ENCODE data around the gene DYRK4.

Gene DYRK4

DNA sequence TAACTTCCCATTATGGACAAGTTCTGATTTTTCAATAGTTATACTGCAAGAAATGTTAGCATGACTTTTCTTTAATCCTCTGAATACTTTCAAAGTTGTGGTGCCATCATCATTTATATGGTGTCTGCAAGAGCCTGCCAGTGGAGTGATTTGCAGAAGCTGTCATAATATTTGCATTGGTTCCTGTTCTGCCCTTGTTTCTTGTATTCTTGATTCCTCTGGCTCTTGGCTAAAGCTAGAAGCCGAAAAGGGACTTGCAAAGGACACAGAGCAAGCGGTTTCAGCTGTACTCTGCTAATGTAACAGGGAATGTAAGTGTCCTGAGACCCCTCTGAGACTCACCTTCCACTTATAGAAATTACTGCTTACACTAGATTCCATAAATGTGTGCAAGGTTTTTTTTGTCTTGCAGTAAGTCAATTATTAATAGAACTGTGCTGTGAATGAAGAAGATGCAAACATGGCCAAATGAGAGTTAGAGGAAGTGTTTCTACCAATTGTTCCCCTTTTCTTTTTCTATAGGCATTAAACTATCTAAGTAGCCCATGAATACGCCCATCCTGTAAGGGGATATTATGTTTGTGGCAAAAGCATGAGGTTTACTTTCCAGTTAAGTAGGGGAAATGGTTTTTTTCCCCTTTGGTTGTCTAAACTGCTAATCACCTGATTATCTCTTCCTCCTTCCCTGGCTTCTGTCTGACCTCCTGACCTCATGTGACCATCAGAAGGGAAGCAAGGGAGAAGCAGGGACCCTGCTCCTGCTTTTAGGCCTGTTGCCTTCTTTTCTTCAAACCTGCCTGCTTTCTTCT lies 5.3 kb downstream of the DYRK4 start:
- Histone ChIP-seq H3K4me1 (ENCODE audit: control insufficient read depth in 1 of 2, insufficient read depth in 2 of 2, low read length in 2 of 2) (peaks cover 0 to 7% of the 10 kb centered on the region in 2 donors), H3K36me3 (ENCODE audit: control insufficient read depth in 1 of 2, insufficient read depth in 2 of 2, low read length in 2 of 2) (no peaks in the 10 kb centered on the region), H3K9me3 (ENCODE audit: control insufficient read depth in 1 of 2, low read length in 2 of 2) (no peaks in the 10 kb centered on the region), H3K27me3 (ENCODE audit: low read depth, low read length) (no peaks in the 10 kb centered on the region), H3K27ac (ENCODE audit: low read length) (no peak overlapping the region), H3K4me3 (ENCODE audit: low read depth in 1 of 2, low read length in 2 of 2) (no peak overlapping the region)

DNA sequence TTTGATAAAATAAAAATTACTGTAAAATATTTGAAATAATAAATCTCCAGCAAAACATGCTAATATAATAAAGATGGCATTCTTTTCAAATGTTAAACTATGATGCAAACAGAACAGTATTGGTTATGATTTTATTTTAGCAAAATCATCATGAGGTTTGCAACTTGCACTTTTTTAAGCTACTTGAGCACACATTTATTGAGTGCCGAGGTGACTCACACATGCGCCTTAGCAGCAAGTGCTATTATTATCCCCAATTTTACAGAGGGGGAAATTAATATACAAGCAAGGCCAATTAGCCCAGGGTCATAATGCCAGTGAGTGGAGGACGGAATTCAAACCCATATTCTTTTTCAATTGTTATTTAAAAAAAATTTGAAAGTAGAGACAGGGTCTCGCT lies 7.3 kb downstream of the DYRK4 start:
- Histone ChIP-seq H3K4me3 (ENCODE audit: low read depth in 1 of 2, low read length in 2 of 2) (no peak overlapping the region), H3K36me3 (ENCODE audit: control insufficient read depth in 1 of 2, insufficient read depth in 2 of 2, low read length in 2 of 2) (no peaks in the 10 kb centered on the region), H3K9me3 (ENCODE audit: control insufficient read depth in 1 of 2, low read length in 2 of 2) (no peaks in the 10 kb centered on the region), H3K27me3 (ENCODE audit: low read depth, low read length) (no peaks in the 10 kb centered on the region), H3K27ac (ENCODE audit: low read length) (no peak overlapping the region), H3K4me1 (ENCODE audit: control insufficient read depth in 1 of 2, insufficient read depth in 2 of 2, low read length in 2 of 2) (no peaks in the 10 kb centered on the region)

- no peak overlapping the region for H3K4me3 ChIP-seq (ENCODE audit: low read depth in 1 of 2, low read length in 2 of 2)
- no peaks in the 10 kb centered on the region for H3K36me3 ChIP-seq (ENCODE audit: control insufficient read depth in 1 of 2, insufficient read depth in 2 of 2, low read length in 2 of 2)
- H3K27me3 ChIP-seq (ENCODE audit: low read depth, low read length), result no peaks in the 10 kb centered on the region
- H3K27ac ChIP-seq (ENCODE audit: low read length), result no peak overlapping the region
- no peaks in the 10 kb centered on the region for H3K4me1 ChIP-seq (ENCODE audit: control insufficient read depth in 1 of 2, insufficient read depth in 2 of 2, low read length in 2 of 2)
- H3K9me3 ChIP-seq (ENCODE audit: control insufficient read depth in 1 of 2, low read length in 2 of 2), result no peaks in the 10 kb centered on the region
Observed at GRCh38 chr12:4572680-4573079, 10.7 kb downstream of the DYRK4 start.

DNA sequence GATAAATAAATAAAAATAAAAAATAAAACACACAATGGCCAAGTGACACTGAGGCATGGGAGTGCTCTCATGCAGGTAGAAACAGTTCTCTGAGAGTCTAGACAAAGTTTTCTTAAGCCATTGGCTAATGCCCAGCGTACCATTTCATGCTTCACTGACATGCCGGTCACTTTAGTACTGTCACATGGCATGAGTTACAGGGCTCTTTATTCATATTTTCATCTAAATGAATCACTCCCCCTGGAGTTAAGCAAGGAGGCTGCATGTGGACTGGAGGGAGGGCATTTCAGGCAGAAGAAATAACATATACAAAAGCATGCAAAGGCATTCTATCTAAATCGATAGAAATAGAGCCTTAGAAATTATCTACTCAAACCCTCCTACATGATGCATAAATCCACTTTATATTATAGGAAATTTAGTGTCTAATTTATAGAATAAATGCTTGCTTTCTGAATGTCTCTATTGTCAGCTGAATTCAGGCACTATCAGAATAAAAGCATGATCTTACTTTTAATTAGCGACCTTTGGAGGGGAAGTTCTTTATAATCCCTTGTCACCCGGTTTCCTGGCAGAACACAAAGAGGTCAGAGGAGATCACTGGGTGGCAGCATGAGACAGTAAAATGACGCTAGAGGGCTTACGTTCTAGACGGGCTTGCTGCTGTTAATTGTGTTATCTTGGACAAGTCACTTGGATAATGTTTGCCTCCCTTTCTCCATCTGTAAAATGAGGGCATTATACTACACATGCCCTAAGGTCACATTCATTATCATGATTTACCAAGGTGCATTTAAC lies 17.5 kb downstream of the DYRK4 start:
- Histone ChIP-seq H3K4me1 (ENCODE audit: control insufficient read depth in 1 of 2, insufficient read depth in 2 of 2, low read length in 2 of 2) (no peaks in the 10 kb centered on the region), H3K36me3 (ENCODE audit: control insufficient read depth in 1 of 2, insufficient read depth in 2 of 2, low read length in 2 of 2) (no peaks in the 10 kb centered on the region), H3K9me3 (ENCODE audit: control insufficient read depth in 1 of 2, low read length in 2 of 2) (no peaks in the 10 kb centered on the region), H3K4me3 (ENCODE audit: low read depth in 1 of 2, low read length in 2 of 2) (no peak overlapping the region), H3K27ac (ENCODE audit: low read length) (no peak overlapping the region), H3K27me3 (ENCODE audit: low read depth, low read length) (no peaks in the 10 kb centered on the region)

- Histone ChIP-seq H3K27ac (ENCODE audit: low read length) (no peak overlapping the region), H3K36me3 (ENCODE audit: control insufficient read depth in 1 of 2, insufficient read depth in 2 of 2, low read length in 2 of 2) (no peaks in the 10 kb centered on the region), H3K4me1 (ENCODE audit: control insufficient read depth in 1 of 2, insufficient read depth in 2 of 2, low read length in 2 of 2) (no peaks in the 10 kb centered on the region), H3K9me3 (ENCODE audit: control insufficient read depth in 1 of 2, low read length in 2 of 2) (no peaks in the 10 kb centered on the region), H3K4me3 (ENCODE audit: low read depth in 1 of 2, low read length in 2 of 2) (no peak overlapping the region), H3K27me3 (ENCODE audit: low read depth, low read length) (no peaks in the 10 kb centered on the region)
Observed at GRCh38 chr12:4580281-4580688, 18.3 kb downstream of the DYRK4 start.

GRCh38 chr12:4584281-4584680 lies 22.3 kb downstream of the DYRK4 start:
- Histone ChIP-seq H3K36me3 (ENCODE audit: control insufficient read depth in 1 of 2, insufficient read depth in 2 of 2, low read length in 2 of 2) (no peaks in the 10 kb centered on the region), H3K4me3 (ENCODE audit: low read depth in 1 of 2, low read length in 2 of 2) (no peak overlapping the region), H3K4me1 (ENCODE audit: control insufficient read depth in 1 of 2, insufficient read depth in 2 of 2, low read length in 2 of 2) (no peaks in the 10 kb centered on the region), H3K9me3 (ENCODE audit: control insufficient read depth in 1 of 2, low read length in 2 of 2) (no peaks in the 10 kb centered on the region), H3K27me3 (ENCODE audit: low read depth, low read length) (no peaks in the 10 kb centered on the region), H3K27ac (ENCODE audit: low read length) (no peak overlapping the region)

GRCh38 chr12:4584896-4585295 lies 22.9 kb downstream of the DYRK4 start:
- H3K4me3 ChIP-seq (ENCODE audit: low read depth in 1 of 2, low read length in 2 of 2), result no peak overlapping the region
- no peaks in the 10 kb centered on the region for H3K9me3 ChIP-seq (ENCODE audit: control insufficient read depth in 1 of 2, low read length in 2 of 2)
- no peak overlapping the region for H3K27ac ChIP-seq (ENCODE audit: low read length)
- no peaks in the 10 kb centered on the region for H3K36me3 ChIP-seq (ENCODE audit: control insufficient read depth in 1 of 2, insufficient read depth in 2 of 2, low read length in 2 of 2)
- H3K4me1 ChIP-seq (ENCODE audit: control insufficient read depth in 1 of 2, insufficient read depth in 2 of 2, low read length in 2 of 2), result no peaks in the 10 kb centered on the region
- no peaks in the 10 kb centered on the region for H3K27me3 ChIP-seq (ENCODE audit: low read depth, low read length)

GRCh38 chr12:4586500-4586899 lies 24.5 kb downstream of the DYRK4 start:
- Histone ChIP-seq H3K27ac (ENCODE audit: low read length) (no peak overlapping the region), H3K9me3 (ENCODE audit: control insufficient read depth in 1 of 2, low read length in 2 of 2) (no peaks in the 10 kb centered on the region), H3K36me3 (ENCODE audit: control insufficient read depth in 1 of 2, insufficient read depth in 2 of 2, low read length in 2 of 2) (no peaks in the 10 kb centered on the region), H3K27me3 (ENCODE audit: low read depth, low read length) (no peaks in the 10 kb centered on the region), H3K4me3 (ENCODE audit: low read depth in 1 of 2, low read length in 2 of 2) (no peak overlapping the region), H3K4me1 (ENCODE audit: control insufficient read depth in 1 of 2, insufficient read depth in 2 of 2, low read length in 2 of 2) (no peaks in the 10 kb centered on the region)

DNA sequence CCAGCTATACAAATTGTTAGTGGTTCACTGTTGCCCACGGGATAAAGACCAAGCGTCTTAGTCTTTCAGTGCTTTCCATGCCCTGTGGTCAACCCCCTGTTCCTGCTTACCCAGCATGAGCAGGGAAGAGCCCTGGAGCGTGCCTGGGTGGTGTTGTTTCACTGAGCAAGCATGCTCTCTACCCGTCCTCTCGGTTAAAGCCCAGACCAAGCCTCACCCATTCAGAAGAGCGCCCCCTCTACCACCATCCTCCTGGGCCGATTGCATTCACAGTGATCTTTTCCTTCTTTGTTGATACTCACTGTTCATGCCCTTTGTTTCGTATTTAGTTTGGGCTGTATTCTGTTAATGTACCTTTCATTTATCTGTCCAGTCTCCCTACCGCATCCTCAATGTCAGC lies 25.1 kb downstream of the DYRK4 start:
- no peak overlapping the region for H3K27ac ChIP-seq (ENCODE audit: low read length)
- no peak overlapping the region for H3K4me3 ChIP-seq (ENCODE audit: low read depth in 1 of 2, low read length in 2 of 2)
- no peaks in the 10 kb centered on the region for H3K4me1 ChIP-seq (ENCODE audit: control insufficient read depth in 1 of 2, insufficient read depth in 2 of 2, low read length in 2 of 2)
- no peaks in the 10 kb centered on the region for H3K9me3 ChIP-seq (ENCODE audit: control insufficient read depth in 1 of 2, low read length in 2 of 2)
- no peaks in the 10 kb centered on the region for H3K27me3 ChIP-seq (ENCODE audit: low read depth, low read length)
- no peaks in the 10 kb centered on the region for H3K36me3 ChIP-seq (ENCODE audit: control insufficient read depth in 1 of 2, insufficient read depth in 2 of 2, low read length in 2 of 2)

DNA sequence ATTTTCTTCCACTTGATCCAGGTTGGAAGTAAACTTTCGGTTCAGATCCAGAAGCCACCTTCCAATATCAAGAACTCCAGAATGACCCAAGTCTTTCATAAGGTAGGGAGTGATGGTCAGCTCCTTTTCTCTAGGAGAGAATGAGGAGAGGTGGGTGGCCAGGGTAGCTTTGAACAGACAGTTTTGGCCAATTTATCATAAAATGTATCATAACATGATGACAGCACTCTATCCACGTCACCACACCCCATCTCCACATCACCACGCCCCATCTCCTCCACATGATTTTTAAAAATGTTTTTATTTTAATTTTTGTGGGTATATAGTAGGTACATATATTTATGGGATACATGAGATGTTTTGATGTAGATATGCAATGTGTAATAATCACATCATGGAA lies 26.9 kb downstream of the DYRK4 start:
- Histone ChIP-seq H3K9me3 (ENCODE audit: control insufficient read depth in 1 of 2, low read length in 2 of 2) (no peaks in the 10 kb centered on the region), H3K27ac (ENCODE audit: low read length) (no peak overlapping the region), H3K4me1 (ENCODE audit: control insufficient read depth in 1 of 2, insufficient read depth in 2 of 2, low read length in 2 of 2) (no peaks in the 10 kb centered on the region), H3K36me3 (ENCODE audit: control insufficient read depth in 1 of 2, insufficient read depth in 2 of 2, low read length in 2 of 2) (no peaks in the 10 kb centered on the region), H3K27me3 (ENCODE audit: low read depth, low read length) (no peaks in the 10 kb centered on the region), H3K4me3 (ENCODE audit: low read depth in 1 of 2, low read length in 2 of 2) (no peak overlapping the region)

GRCh38 chr12:4589941-4590340 lies 27.9 kb downstream of the DYRK4 start:
- H3K27me3 ChIP-seq (ENCODE audit: low read depth, low read length), result no peaks in the 10 kb centered on the region
- H3K9me3 ChIP-seq (ENCODE audit: control insufficient read depth in 1 of 2, low read length in 2 of 2), result no peaks in the 10 kb centered on the region
- H3K27ac ChIP-seq (ENCODE audit: low read length), result no peak overlapping the region
- no peaks in the 10 kb centered on the region for H3K4me1 ChIP-seq (ENCODE audit: control insufficient read depth in 1 of 2, insufficient read depth in 2 of 2, low read length in 2 of 2)
- H3K4me3 ChIP-seq (ENCODE audit: low read depth in 1 of 2, low read length in 2 of 2), result no peak overlapping the region
- H3K36me3 ChIP-seq (ENCODE audit: control insufficient read depth in 1 of 2, insufficient read depth in 2 of 2, low read length in 2 of 2), result no peaks in the 10 kb centered on the region
